Dendritic cell treated with granulocyte-macrophage colony-stimulating factor and Interleukin-4, amounts not matched to agents 40 ng/mL and 50 ng/mL, for 4 days (primary cell): ENCODE data around the gene GAL3ST3.
"Not testable (repeated sequence)": the region's sequence is repeated elsewhere in the genome, so short reads cannot be mapped to it uniquely, and the experiment has no call there.

Experiments
- H3K27ac Mint-ChIP-seq: one replicate; pipeline ENCODE4 v1.8.0; 2022; ENCODE audit warnings: mild to moderate bottlenecking, mixed read lengths
- H3K27me3 Mint-ChIP-seq: one replicate; pipeline ENCODE4 v1.8.0; 2022; ENCODE audit warnings: mild to moderate bottlenecking, mixed read lengths
- H3K36me3 Mint-ChIP-seq: one replicate; pipeline ENCODE4 v1.8.0; 2022; ENCODE audit warnings: low read depth, mixed read lengths
- H3K4me1 Mint-ChIP-seq: one replicate; pipeline ENCODE4 v1.8.0; 2022; ENCODE audit warnings: low read depth, mixed read lengths
- H3K4me3 Mint-ChIP-seq: one replicate; pipeline ENCODE4 v1.8.0; 2022; ENCODE audit warnings: mild to moderate bottlenecking, moderate library complexity, mixed read lengths
- H3K9me3 Mint-ChIP-seq: one replicate; pipeline ENCODE4 v1.8.0; 2022; ENCODE audit warnings: mixed read lengths
- intact Hi-C: fragments of 100-400 bp; cut with micrococcal nuclease; formaldehyde crosslinking; loops from one replicate; pipeline ENCODE4 v1.15.0; 2022

GAL3ST3 gene, protein sequence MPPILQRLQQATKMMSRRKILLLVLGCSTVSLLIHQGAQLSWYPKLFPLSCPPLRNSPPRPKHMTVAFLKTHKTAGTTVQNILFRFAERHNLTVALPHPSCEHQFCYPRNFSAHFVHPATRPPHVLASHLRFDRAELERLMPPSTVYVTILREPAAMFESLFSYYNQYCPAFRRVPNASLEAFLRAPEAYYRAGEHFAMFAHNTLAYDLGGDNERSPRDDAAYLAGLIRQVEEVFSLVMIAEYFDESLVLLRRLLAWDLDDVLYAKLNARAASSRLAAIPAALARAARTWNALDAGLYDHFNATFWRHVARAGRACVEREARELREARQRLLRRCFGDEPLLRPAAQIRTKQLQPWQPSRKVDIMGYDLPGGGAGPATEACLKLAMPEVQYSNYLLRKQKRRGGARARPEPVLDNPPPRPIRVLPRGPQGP

DNA sequence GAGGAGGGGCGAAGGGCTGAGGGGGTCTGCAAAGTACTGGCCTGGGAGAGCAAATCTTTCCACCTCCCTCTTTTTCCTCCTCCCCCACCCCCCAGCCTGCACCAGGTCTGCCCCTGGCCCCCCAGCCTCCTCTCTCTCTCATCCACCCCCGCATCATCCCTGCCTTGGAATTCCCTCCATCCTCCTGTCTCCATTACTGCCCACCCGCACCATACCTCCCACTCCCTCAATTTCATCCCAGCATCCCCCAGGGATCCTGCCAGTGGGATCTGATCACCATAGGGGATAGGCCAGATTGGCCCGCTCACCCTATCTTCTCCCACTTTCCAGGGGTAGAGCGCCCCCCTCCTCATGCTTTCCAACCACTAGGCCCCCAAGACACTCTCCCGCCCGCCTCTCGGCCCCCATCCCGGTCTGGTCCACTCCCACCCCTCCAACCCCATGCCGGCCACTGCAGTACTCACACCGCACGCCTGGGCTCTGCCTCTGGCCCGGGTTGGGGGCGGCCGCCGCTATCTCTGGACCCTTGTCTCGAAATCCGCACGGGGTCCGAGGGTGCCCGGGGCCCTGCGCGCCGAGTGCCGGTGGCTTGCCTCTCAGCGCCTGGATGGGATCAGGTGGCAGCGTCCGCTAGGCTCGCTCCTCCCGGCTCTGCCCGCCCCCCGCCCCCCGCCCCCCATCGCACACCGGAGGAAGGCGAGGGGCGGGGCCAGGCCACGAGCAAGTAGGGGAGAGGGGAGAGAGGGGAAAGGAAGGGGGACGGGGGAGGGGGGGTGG lies at the start of gene GAL3ST3:
Gene GAL3ST3 (minus strand): TSS at position 615 of the 777 bp plus-strand sequence. CDS start 3,746 bp downstream, outside the sequence.
- peaks cover 18% of the 10 kb centered on the region for H3K36me3 Mint-ChIP-seq
- peaks cover 37% of the 10 kb centered on the region for H3K27me3 Mint-ChIP-seq
- H3K9me3 Mint-ChIP-seq = no peaks in the 10 kb centered on the region
- H3K4me1 Mint-ChIP-seq = peaks cover 37% of the 10 kb centered on the region
- H3K4me3 Mint-ChIP-seq = no peak within 1 kb of the TSS
- intact Hi-C loops = no loop called here
- no peak within 1 kb of the TSS for H3K27ac Mint-ChIP-seq

DNA sequence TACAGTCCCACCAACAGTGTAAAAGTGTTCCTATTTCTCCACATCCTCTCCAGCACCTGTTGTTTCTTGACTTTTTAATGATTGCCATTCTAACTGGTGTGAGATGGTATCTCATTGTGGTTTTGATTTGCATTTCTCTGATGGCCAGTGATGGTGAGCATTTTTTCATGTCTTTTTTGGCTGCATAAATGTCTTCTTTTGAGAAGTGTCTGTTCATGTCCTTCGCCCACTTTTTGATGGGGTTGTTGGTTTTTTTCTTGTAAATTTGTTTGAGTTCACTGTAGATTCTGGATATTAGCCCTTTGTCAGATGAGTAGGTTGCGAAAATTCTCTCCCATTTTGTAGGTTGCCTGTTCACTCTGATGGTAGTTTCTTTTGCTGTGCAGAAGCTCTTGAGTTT lies 43.2 kb upstream of the GAL3ST3 start:
- H3K9me3 Mint-ChIP-seq, H3K27me3 Mint-ChIP-seq, H3K27ac Mint-ChIP-seq, H3K4me3 Mint-ChIP-seq, intact Hi-C loops, H3K4me1 Mint-ChIP-seq: not testable (repeated sequence)
- peaks cover 10% of the 10 kb centered on the region for H3K36me3 Mint-ChIP-seq

DNA sequence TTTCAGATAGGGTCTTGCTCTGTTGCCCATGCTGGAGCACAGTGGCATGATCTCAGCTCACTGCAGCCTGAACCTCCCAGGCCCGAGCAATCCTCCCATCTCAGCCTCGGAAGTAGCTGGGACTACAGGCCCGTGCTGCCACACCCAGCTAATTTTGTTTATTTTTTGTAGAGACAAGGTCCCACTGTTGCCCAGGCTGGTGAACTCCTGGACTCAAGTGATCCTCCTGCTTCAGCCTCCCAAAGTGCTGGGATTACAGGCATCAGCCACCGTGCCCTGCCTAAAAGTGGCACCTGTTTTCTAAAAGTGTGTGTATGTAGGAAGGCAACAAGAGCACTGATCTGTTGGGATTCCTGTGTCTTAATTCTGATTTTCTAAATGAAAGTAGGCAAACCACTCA lies 41.3 kb upstream of the GAL3ST3 start:
- Mint-ChIP-seq H3K27me3 (no peaks in the 10 kb centered on the region), H3K4me1 (peaks cover 6% of the 10 kb centered on the region), H3K36me3 (peaks cover 10% of the 10 kb centered on the region), H3K27ac (no peak overlapping the region), H3K9me3 (no peaks in the 10 kb centered on the region), H3K4me3 (no peak overlapping the region)
- intact Hi-C loops = no loop called here

DNA sequence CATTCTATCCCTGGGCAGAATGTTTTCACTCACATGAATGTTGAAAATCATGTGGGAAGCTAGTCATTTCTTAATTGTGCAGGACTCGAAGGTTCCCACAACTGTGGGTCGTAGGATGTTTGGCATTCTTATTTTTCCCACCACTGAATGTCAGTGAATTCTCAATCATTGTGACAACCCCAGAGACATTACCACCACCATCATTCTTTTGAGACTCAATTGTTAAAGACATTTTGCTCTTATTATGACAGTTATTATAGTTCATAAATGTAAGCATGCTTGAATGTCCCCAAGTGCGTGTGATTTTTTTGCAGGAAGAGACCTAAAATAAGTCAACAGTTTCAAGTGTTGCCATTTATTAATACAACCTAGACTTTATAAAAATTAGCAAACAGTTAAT lies 40.1 kb upstream of the GAL3ST3 start:
- no peak overlapping the region for H3K4me3 Mint-ChIP-seq
- no peaks in the 10 kb centered on the region for H3K27me3 Mint-ChIP-seq
- H3K36me3 Mint-ChIP-seq = peaks cover 10% of the 10 kb centered on the region
- intact Hi-C loops = no loop called here
- H3K9me3 Mint-ChIP-seq = no peaks in the 10 kb centered on the region
- H3K27ac Mint-ChIP-seq = no peak overlapping the region
- peaks cover 11% of the 10 kb centered on the region for H3K4me1 Mint-ChIP-seq

DNA sequence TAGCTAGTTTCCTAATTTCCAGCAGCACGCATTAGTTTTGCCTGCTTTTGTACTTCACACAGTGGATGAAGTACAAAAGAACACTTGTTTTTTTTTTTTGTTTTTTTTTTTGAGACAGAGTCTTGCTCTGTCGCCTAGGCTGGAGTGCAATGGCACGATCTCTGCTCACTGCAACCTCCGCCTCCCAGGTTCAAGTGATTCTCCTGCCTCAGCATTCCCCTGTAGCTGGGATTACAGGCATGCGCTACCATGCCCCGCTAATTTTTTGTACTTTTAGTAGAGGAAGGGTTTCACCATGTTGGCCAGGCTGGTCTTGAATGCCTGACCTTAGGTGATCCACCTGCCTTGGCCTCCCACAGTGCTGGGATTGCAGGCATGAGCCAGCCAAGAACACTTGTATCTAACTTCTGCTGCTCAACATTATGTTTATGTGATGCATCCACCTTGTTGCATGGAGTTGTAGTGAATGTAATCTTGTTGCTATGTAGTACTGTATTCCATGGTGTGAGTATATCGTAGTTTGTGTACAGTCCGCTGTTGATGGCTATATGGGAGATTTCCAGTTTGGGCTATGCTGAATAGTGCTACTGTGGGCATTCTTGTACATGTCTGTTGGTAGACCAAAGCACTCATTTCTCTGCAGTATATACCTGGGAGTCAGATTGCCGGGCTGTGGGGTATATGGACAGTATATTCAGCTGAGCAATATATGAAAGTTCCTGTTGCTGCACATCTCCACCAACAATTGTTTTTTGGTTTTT lies 38.4 kb upstream of the GAL3ST3 start:
- no peak overlapping the region for H3K4me3 Mint-ChIP-seq
- peaks cover 16% of the 10 kb centered on the region for H3K4me1 Mint-ChIP-seq
- H3K27ac Mint-ChIP-seq = no peak overlapping the region
- peaks cover 5% of the 10 kb centered on the region for H3K36me3 Mint-ChIP-seq
- intact Hi-C loops = no loop called here
- H3K9me3 Mint-ChIP-seq = no peaks in the 10 kb centered on the region
- no peaks in the 10 kb centered on the region for H3K27me3 Mint-ChIP-seq

DNA sequence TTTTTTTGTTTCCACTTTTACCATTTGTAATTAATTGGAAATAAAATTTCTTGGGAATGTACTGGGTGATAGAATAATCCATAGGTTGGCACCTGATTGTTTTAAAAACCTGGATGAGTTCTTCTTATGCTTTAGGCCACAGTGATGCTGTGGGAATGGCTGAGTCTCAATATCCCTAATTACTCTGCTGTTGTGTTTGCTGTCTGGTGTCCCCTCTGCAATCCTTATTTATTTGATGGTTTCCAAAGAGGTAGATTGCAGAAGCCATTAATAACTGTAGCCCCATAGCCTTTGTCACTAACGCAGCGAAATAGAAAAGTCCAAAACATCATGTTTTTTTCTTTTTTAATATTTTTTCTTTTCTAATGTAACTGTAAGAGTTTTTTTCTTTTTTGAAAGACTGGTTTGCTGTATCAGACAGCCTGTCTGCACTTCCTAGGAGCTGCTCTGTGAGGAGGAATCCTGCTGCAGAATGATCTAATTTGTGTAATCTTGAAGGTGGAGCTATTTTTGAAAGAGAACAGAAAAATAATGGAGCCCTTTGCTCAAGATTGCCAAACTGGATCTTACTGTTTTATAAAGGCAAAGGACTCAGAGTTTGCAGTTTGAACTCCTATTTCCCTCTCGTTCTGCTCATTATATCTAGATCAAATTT lies 36.0 kb upstream of the GAL3ST3 start:
- H3K9me3 Mint-ChIP-seq = no peaks in the 10 kb centered on the region
- no peak overlapping the region for H3K27ac Mint-ChIP-seq
- H3K36me3 Mint-ChIP-seq = peaks cover 1% of the 10 kb centered on the region
- peaks cover 40% of the 10 kb centered on the region for H3K4me1 Mint-ChIP-seq
- intact Hi-C loops = loop anchor here (5.0 kb wide), 1 partner anchor 42 kb away; no protein-coding TSS in a partner anchor
- no peaks in the 10 kb centered on the region for H3K27me3 Mint-ChIP-seq
- no peak overlapping the region for H3K4me3 Mint-ChIP-seq

DNA sequence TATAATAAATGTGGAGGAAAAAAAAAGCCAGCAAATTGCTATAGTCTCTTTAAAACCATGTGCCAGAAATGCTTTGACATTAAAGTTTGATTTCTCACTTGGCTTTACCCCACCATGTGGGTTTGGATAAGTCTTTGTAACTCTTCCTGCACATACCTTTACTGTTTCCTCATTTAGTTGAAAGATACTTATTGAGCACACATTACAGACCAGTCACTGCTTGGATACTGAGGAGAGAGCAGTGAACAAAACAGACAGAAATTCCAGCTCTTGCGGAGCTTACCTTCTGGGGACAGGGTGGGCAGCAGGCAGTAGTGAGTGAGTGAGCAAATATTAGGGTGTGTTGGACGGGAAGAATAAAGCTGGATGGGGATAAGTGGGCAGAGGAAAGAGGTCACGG lies 34.8 kb upstream of the GAL3ST3 start:
- H3K36me3 Mint-ChIP-seq = peaks cover 7% of the 10 kb centered on the region
- no peaks in the 10 kb centered on the region for H3K27me3 Mint-ChIP-seq
- intact Hi-C loops = loop anchor here (5.0 kb wide), 1 partner anchor 44 kb away; no protein-coding TSS in a partner anchor
- peak overlapping the region; percentile 21 for H3K27ac Mint-ChIP-seq
- H3K4me1 Mint-ChIP-seq = peaks cover 52% of the 10 kb centered on the region
- H3K9me3 Mint-ChIP-seq = no peaks in the 10 kb centered on the region
- no peak overlapping the region for H3K4me3 Mint-ChIP-seq

DNA sequence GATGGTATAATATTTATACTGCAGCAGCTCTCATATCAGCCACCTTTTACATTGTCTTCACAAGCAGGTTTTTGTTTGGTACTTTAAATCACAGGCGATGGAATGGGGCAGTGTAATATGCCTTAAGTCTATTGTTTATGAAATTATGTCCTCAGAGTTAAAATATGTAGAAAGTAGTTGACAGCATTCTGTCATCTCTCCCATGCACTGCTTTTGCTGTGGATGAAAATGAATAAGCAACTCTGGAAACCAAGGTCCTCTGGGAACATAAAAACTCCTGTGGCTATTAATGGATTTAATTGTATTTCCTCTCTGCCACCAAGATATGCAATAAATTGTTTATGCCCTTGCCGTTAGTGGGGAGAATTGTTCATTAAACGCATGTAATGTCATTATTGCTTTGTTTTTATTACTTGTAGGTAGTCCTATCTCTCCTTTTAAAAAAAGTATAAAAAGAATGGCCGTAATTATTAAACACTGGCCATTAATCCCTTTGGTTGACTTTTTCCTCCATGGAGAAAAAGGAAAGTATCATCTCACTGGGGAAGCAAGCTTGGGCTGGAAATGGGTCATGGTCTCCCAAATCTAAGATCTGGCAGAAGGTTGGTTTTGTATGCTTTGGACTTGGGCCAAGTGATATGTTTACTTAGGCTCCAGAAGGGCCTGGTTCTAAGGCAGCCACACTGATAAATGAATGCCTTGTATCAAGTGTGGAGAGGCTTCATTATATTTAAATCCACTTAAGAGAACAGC lies 34.2 kb upstream of the GAL3ST3 start:
- H3K9me3 Mint-ChIP-seq = no peaks in the 10 kb centered on the region
- H3K27ac Mint-ChIP-seq = no peak overlapping the region
- intact Hi-C loops = loop anchor here (5.0 kb wide), 1 partner anchor 44 kb away; no protein-coding TSS in a partner anchor
- H3K4me3 Mint-ChIP-seq = no peak overlapping the region
- H3K27me3 Mint-ChIP-seq = no peaks in the 10 kb centered on the region
- H3K36me3 Mint-ChIP-seq = peaks cover 13% of the 10 kb centered on the region
- H3K4me1 Mint-ChIP-seq = peaks cover 58% of the 10 kb centered on the region

DNA sequence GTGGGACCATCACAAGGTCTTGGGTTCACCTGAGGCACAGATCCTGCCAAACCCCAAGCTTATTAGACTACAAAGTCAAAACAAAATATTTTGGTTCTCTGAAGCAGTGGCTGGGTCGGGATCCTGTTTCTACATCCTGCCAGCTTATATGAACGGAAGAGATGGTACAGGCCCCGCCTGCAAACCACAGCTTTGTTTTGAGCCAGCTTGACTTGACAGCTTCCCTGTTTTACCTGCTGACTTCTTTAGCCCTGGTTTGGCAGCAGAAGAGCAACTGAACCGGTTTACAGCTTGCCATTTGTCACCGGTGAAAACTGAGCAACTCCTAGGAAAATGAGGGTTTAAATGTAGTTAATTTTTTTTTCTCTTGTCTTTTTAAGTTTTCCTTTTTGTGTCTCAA lies 32.5 kb upstream of the GAL3ST3 start:
- no peaks in the 10 kb centered on the region for H3K27me3 Mint-ChIP-seq
- peak overlapping the region; percentile 84 for H3K27ac Mint-ChIP-seq
- peaks cover 62% of the 10 kb centered on the region for H3K4me1 Mint-ChIP-seq
- H3K9me3 Mint-ChIP-seq = no peaks in the 10 kb centered on the region
- H3K36me3 Mint-ChIP-seq = peaks cover 26% of the 10 kb centered on the region
- H3K4me3 Mint-ChIP-seq = peak overlapping the region; percentile 44
- intact Hi-C loops = loop anchor here (5.0 kb wide), 1 partner anchor 46 kb away; no protein-coding TSS in a partner anchor

DNA sequence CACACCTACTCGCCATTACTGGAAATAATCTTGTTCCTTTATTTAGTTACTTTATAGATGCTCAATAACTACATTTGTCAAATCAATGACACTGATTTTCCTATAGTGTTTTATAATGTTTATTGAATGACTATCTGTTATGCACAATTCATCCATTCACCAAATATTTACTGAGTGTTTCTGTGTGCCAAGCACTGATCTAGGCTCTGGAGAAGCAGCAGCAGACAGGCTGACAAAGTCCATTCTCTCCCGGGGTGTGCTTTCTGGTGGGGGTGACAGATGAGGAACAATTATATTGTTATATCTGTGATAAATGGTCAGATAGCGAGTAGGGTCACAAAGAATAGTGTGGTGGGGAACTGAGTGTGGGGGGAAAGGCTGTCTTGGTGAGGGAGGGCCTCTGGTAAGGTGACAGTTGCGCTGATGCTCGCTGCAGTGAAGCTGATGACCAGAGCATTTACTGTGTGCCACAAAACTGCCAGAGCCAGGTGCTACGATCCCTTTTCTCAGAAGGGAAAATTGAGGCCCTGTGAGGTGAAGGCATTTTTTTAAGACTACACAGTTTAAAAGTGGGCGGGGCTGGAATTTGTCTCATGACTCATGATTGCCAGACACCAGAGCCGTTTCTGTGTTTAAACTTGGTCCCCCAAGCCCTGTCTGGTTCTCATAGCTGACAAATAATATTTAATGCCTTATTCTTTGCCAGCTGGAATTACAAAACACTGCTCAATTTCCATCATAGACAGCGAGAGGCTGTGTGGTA lies 31.3 kb upstream of the GAL3ST3 start:
- intact Hi-C loops = loop anchor here (5.0 kb wide), 1 partner anchor 47 kb away; no protein-coding TSS in a partner anchor
- H3K4me3 Mint-ChIP-seq = no peak overlapping the region
- peaks cover 36% of the 10 kb centered on the region for H3K36me3 Mint-ChIP-seq
- no peaks in the 10 kb centered on the region for H3K9me3 Mint-ChIP-seq
- peak overlapping the region; percentile 84 for H3K27ac Mint-ChIP-seq
- H3K4me1 Mint-ChIP-seq = peaks cover 62% of the 10 kb centered on the region
- no peaks in the 10 kb centered on the region for H3K27me3 Mint-ChIP-seq

DNA sequence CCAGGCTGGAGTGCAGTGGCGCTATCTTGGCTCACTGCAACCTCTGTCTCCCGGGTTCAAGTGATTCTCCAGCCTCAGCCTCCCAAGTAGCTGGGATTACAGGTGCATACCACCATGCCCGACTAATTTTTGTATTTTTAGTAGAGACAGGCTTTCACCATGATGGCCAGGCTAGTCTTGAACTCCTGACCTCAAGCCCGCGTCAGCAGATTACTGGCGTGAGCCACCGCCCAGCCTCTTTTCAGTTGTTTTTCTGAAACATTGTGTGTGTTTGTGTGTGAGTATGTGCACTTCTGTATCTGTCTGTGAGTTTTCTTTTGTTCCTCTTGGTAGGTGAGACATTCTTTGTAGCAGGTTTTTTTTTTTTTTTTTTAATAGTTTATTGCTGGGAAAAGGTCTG lies 30.0 kb upstream of the GAL3ST3 start:
- H3K4me3 Mint-ChIP-seq, H3K9me3 Mint-ChIP-seq, intact Hi-C loops, H3K27me3 Mint-ChIP-seq: not testable (repeated sequence)
- H3K4me1 Mint-ChIP-seq = peaks cover 55% of the 10 kb centered on the region
- peak overlapping the region; percentile 64 for H3K27ac Mint-ChIP-seq
- peaks cover 49% of the 10 kb centered on the region for H3K36me3 Mint-ChIP-seq

DNA sequence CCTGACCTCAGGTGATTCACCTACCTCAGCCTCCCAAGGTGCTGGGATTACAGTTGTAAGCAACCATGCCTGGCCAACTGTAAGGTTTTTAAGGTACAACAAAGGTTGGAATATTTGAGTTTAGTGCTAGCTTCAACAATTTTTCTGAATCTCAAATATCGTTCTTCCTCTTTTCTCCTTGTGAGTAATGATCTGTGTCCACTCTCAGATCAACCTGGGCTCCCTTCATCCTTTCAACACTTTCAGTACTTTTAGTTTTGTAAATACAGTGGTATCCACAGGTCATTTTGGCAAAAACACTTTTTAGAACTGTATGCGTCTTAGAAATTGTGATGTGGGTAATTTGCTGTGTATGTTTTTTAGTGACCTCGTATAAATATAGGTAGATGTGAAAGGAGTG lies 29.0 kb upstream of the GAL3ST3 start:
- no peaks in the 10 kb centered on the region for H3K27me3 Mint-ChIP-seq
- H3K4me1 Mint-ChIP-seq = peaks cover 54% of the 10 kb centered on the region
- peak overlapping the region; percentile 64 for H3K27ac Mint-ChIP-seq
- H3K36me3 Mint-ChIP-seq = peaks cover 57% of the 10 kb centered on the region
- H3K9me3 Mint-ChIP-seq = no peaks in the 10 kb centered on the region
- H3K4me3 Mint-ChIP-seq = no peak overlapping the region
- intact Hi-C loops = no loop called here
